HPDE6-E6E7 (cell line): Measurements from ENCODE around the gene GADD45G.

Source experiments
- DNase-seq: peaks from one replicate; pipeline ENCODE4 v3.0.0; 2011; ENCODE audit warnings: missing footprints; ENCODE audit errors: extremely low spot score

The GADD45G gene

GRCh38 chr9:89654025-89654662 lies 49.3 kb downstream of the GADD45G start:
- DNase-seq = no peak

- no peak for DNase-seq
These were observed 50.5 kb downstream of the GADD45G start for GRCh38 chr9:89655056-89655989.
